ENCODE data around the gene C7.
"Not testable (repeated sequence)": the region's sequence is repeated elsewhere in the genome, so short reads cannot be mapped to it uniquely, and the experiment has no call there.

The C7 gene

DNA sequence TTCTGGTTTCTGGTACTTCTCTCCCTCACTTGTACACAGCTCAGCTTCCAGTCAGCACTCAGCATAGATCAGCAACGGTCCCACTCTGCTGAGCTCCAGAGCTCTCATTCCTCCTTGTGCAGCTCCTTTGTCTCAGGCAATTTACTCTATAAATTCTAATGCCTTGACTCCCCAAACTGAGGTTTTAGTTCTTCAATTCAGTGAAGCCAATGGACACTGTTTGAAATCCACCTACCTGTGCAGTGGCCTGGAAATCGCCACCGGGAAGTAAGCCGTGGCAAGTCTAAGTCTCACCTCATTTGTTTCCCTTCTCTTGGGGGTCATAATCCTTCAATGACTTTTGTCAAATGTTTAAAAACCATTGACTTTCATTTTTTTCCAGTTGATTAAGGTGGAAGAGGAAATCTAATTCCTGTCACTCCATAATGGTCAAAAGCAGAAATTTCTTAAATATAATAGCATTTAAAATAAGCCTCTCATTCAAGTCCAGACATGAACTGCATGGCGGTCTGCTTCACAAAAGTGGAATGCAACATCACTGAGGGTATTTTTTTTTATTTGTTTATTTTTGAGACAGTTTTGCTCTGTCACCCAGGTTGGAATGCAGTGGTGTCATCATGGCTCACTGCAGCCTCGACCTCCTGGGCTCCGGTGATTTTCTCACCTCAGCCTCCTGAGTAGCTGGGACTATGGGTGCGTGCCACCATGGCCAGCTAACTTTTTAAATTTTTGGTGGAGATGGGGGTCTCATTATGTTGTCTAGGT is 79.6 kb downstream of the C7 start:
- no peak for DNase-seq (ENCODE audit: low read depth in 1 of 2, low spot score in 1 of 2)

DNA sequence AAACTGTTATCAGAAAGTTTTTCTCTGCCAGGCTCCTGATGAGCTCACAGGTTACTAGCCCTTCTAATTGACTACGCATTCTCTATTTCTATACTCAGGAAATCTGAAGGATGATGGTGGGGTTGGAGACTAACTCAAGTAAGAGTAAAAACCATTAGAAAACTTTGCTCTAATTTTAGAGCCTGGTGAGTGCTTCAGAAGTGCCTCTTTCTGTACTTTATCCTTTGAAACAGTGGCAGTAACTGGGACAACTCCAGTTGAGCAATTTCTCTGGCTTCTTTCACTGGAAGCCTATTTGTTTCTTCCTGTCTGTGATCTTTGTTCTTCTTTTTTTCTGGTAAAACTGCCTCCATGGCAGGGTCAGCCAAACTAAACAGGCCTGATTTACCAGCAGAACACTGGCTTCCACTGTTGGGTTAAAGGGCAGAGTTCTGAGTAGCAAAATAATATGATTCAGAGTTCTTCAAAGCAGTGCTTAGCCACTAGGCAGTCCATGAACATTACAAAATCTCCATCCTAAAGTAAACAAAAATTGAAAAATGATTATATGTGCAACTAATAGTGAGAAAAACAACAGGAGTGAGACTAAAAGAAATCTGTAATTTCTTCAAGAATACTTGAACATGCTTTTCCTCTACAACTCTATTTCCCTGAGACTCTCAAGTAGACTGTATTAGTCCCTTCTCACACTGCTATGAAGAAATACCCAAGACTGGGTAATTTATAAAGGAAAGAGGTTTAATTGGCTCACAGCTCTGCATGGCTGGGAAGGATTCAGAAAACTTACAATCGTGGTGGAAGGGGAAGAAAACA is 82.1 kb downstream of the C7 start:
- no peak for DNase-seq (ENCODE audit: low read depth in 1 of 2, low spot score in 1 of 2)

DNA sequence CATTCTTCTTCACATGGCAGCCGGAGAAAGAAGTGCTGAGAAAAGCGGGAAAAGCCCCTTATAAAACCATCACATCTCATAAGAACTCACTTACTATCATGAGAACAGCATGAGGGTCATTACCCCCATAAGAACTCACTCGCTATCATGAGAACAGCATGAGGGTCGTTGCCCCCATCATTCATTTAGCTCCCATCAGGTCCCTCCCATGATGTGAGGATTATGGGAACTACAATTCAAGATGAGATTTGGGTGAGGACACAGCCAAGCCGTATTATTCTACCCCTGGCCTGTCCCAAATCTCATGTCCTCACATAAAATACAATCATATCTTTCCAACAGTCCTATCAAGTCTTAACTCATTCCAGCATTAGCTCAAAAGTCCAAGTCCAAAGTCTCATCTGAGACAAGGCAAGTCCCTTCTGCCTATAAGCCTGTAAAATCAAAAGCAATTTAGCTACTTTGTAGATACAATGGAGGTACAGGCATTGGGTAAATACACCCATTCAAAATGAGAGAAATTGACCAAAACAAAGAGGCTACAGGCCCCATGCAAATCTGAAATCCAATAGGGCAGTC is 82.8 kb downstream of the C7 start:
- no peak for DNase-seq (ENCODE audit: low read depth in 1 of 2, low spot score in 1 of 2)

GRCh38 chr5:40995801-40996586 is 86.7 kb downstream of the C7 start:
- DNase-seq (ENCODE audit: low read depth in 1 of 2, low spot score in 1 of 2): no peak

GRCh38 chr5:40999142-40999541 is 89.8 kb downstream of the C7 start:
- no peak for DNase-seq (ENCODE audit: low read depth in 1 of 2, low spot score in 1 of 2)

DNA sequence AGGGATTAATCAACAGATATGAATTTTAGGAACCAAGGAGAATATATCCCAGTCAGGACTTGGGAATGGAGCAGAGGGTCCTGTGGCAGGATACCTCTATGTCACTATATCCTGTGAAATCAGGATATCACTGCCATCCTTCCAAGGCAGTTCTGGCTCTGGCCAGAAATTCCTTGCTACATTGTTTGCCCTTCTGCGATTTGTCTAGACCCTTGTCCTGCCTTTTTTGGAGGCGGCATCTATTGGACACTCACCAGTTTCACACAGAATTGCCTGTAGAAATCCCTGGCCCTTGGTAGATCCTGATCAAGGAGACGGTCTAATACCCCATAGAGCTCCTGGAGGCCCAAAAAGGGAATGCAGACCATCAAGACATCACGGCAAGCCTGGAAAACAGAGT is 90.7 kb downstream of the C7 start:
- no peak for DNase-seq (ENCODE audit: low read depth in 1 of 2, low spot score in 1 of 2)

- no peak for DNase-seq (ENCODE audit: low read depth in 1 of 2, low spot score in 1 of 2)
Measured at GRCh38 chr5:41003670-41004376, 94.5 kb downstream of the C7 start.

GRCh38 chr5:41004931-41005330 is 95.6 kb downstream of the C7 start:
- no peak for DNase-seq (ENCODE audit: low read depth in 1 of 2, low spot score in 1 of 2)

- DNase-seq (ENCODE audit: low read depth in 1 of 2, low spot score in 1 of 2): no peak
Measured at GRCh38 chr5:41009232-41009631, 99.9 kb downstream of the C7 start.

DNA sequence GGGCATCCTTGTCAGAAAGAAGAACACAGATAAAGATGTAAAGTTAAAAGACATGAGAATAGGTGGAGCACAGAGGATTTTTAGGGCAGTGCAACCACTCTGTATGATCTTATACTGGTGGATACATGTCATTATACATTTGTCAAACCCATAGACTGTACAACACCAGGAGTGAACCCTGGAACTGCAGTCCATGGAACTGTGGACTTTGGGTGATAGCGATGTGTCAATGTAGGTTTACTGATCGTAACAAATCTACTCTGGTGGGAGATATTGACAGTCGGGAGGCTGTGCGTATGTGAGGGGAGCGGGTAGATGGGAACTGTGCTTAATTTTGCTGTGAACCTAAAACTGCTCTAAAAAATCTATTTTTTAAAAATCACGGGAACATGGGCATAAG is 101.3 kb downstream of the C7 start:
- DNase-seq (ENCODE audit: low read depth in 1 of 2, low spot score in 1 of 2): no peak

DNA sequence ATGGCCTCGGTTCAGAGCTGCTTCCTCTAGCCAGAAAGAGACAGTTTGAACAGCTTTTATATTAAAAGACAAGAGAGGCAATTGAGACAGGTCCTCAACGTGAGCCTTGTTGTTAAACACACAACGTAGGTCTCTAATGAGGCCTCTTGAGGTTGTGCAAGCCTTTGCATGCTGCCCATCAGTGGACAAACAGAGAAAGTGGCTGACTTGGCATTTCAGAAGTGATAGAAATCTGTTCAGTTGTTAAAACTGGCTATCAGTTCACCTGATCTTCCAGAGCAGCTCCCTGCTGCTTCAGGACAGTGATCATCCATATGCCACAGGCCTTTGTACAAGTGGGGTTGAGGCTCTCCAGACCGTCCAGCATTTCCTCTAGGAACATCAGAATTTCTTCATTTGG is 103.0 kb downstream of the C7 start:
- no peak for DNase-seq (ENCODE audit: low read depth in 1 of 2, low spot score in 1 of 2)

GRCh38 chr5:41022600-41022999 is 113.3 kb downstream of the C7 start:
- not testable (repeated sequence) for DNase-seq (ENCODE audit: low read depth in 1 of 2, low spot score in 1 of 2)
